ENCODE results near the gene ADAMTS4. TPM values are rescaled to one million over a fixed set of nuclear protein-coding genes. Genes with fewer than 3 reads are reported as not detected.

Gene ADAMTS4
- 1 to 10 TPM in 3 of 4 donors, under 1 TPM in 1; 0.93 to 9.9 (median 6.3) TPM for total RNA-seq

DNA sequence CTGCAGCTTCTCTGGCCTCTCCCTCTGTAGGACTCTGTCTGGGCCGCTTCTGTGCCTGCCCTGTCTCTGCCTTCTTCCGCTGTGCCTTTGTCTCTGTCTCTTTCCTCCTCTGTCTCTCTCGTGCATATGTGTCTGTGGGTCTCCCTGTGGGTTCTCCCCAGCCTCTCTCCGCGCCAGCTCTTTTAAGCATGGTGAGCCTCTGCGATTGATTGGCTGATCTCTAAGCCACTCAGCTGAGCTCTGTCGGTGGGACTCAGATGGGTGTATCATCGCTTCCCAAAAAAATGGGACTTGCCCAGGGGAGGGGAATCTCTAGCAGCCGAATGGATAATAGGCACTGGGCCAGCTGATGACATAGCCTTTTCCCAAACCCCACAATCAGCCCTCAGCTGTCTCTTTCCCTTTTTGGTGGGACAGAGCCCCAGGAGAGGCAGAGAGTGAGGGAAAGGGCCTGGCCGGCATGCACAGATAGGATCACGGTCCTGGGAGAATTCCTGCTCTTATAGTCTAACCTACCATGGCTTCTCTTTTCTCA, at the start of gene ADAMTS4:
ADAMTS4 (minus strand) TSS at position 158 of the 535 bp plus-strand sequence. CDS start 427 bp downstream, outside the sequence.
- 20% methylated on average over 11 of the region's 11 CpGs for WGBS
- H3K4me1 ChIP-seq, result peaks cover 82% of the 10 kb centered on the region

GRCh38 chr1:161244888-161245287, 46.0 kb upstream of the ADAMTS4 start:
- no peak for DNase-seq (ENCODE audit: low spot score in 2 of 2)
- Histone ChIP-seq H3K4me3 (no peak overlapping the region), H3K27ac (no peak overlapping the region), H3K27me3 (no peaks in the 10 kb centered on the region), H3K4me1 (peaks cover 3% of the 10 kb centered on the region), H3K36me3 (no peaks in the 10 kb centered on the region), H3K9me3 (no peaks in the 10 kb centered on the region)
- TF ChIP-seq POLR2A (IDR thresholded peaks at IDR 0.05), result no peak
- no peak for TF ChIP-seq CTCF (IDR thresholded peaks at IDR 0.05)
- TF ChIP-seq POLR2AphosphoS5 (IDR thresholded peaks at IDR 0.05), result no peak
- 56% methylated on average over 4 of the region's 4 CpGs for WGBS

More for the DNA sequence above, at the start of gene ADAMTS4:
- no peak for TF ChIP-seq EP300 (IDR thresholded peaks at IDR 0.05)
- TF ChIP-seq POLR2A (IDR thresholded peaks at IDR 0.05), result peak in 1 of 2 donors; percentile 78
- Histone ChIP-seq H3K36me3 (peaks cover 7% of the 10 kb centered on the region), H3K27me3 (no peaks in the 10 kb centered on the region), H3K9me3 (no peaks in the 10 kb centered on the region), H3K27ac (peak within 1 kb of the TSS; percentile 98), H3K4me3 (peak within 1 kb of the TSS; percentile 45)
- DNase-seq (ENCODE audit: low spot score in 2 of 2), result peak in 1 of 2 donors; percentile 85

DNA sequence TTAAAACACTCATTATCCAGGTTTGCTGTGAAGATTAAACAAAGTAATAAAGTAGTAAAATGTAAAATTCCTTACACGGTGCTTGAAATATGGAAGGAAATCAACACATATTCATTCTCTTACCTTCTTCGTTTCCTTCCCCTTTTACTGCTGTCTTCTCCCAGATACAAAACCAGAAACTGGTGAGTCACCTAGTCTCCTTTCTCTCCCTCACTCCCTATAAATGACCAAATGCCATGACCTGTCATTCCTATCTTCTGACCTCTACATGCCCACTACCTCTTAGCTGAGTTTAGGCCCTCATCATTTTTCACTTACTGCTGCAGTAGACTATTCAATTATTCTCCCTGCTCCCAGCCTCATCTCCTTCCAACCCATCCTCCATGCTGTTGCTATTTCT, 43.5 kb upstream of the ADAMTS4 start:
- Histone ChIP-seq H3K4me1 (peaks cover 3% of the 10 kb centered on the region), H3K27ac (no peak overlapping the region), H3K9me3 (no peaks in the 10 kb centered on the region), H3K27me3 (no peaks in the 10 kb centered on the region), H3K4me3 (no peak overlapping the region), H3K36me3 (no peaks in the 10 kb centered on the region)
- no peak for TF ChIP-seq POLR2A (IDR thresholded peaks at IDR 0.05)
- TF ChIP-seq EP300 (IDR thresholded peaks at IDR 0.05), result no peak
- 85% methylated on average over 2 of the region's 2 CpGs for WGBS
- DNase-seq (ENCODE audit: low spot score in 2 of 2), result no peak

GRCh38 chr1:161241682-161242081, 42.8 kb upstream of the ADAMTS4 start:
- Histone ChIP-seq H3K4me1 (peaks cover 3% of the 10 kb centered on the region), H3K36me3 (no peaks in the 10 kb centered on the region), H3K9me3 (no peaks in the 10 kb centered on the region), H3K27me3 (no peaks in the 10 kb centered on the region), H3K27ac (no peak overlapping the region), H3K4me3 (no peak overlapping the region)
- WGBS, result 75% methylated on average over 3 of the region's 3 CpGs
- no peak for DNase-seq (ENCODE audit: low spot score in 2 of 2)
- no peak for TF ChIP-seq POLR2A (IDR thresholded peaks at IDR 0.05)
- no peak for TF ChIP-seq CTCF (IDR thresholded peaks at IDR 0.05)
- TF ChIP-seq EP300 (IDR thresholded peaks at IDR 0.05), result no peak
- no peak for TF ChIP-seq POLR2AphosphoS5 (IDR thresholded peaks at IDR 0.05)

GRCh38 chr1:161238039-161238473, 39.2 kb upstream of the ADAMTS4 start, which contains the start of gene NR1I3:
TSS of gene NR1I3 (minus strand) at chr1:161238203. CDS start at chr1:161236565, 1,638 bp downstream.
- no peaks in the 10 kb centered on the region for H3K4me1 ChIP-seq
- H3K4me3 ChIP-seq, result no peak within 1 kb of the TSS
- TF ChIP-seq POLR2AphosphoS5 (IDR thresholded peaks at IDR 0.05) (no peak), CTCF (IDR thresholded peaks at IDR 0.05) (no peak), POLR2A (IDR thresholded peaks at IDR 0.05) (no peak), EP300 (IDR thresholded peaks at IDR 0.05) (no peak)
- WGBS, result 54% methylated on average over 4 of the region's 4 CpGs
- DNase-seq (ENCODE audit: low spot score in 2 of 2), result no peak
- H3K27ac ChIP-seq, result no peak within 1 kb of the TSS
- no peaks in the 10 kb centered on the region for H3K36me3 ChIP-seq
- H3K9me3 ChIP-seq, result no peaks in the 10 kb centered on the region
- no peaks in the 10 kb centered on the region for H3K27me3 ChIP-seq

GRCh38 chr1:161235957-161236775, 37.3 kb upstream of the ADAMTS4 start:
- Histone ChIP-seq H3K36me3 (peaks cover 4% of the 10 kb centered on the region), H3K27ac (no peak overlapping the region), H3K9me3 (no peaks in the 10 kb centered on the region), H3K27me3 (no peaks in the 10 kb centered on the region), H3K4me1 (no peaks in the 10 kb centered on the region), H3K4me3 (no peak overlapping the region)
- DNase-seq (ENCODE audit: low spot score in 2 of 2), result no peak
- WGBS, result 84% methylated on average over 5 of the region's 5 CpGs
- TF ChIP-seq POLR2AphosphoS5 (IDR thresholded peaks at IDR 0.05) (no peak), CTCF (IDR thresholded peaks at IDR 0.05) (no peak)

Data from suprapubic skin (tissue), 4 donors.